NT2/D1 (cell line): Measurements from ENCODE around the gene NDRG4.

Experiments
- YY1 ChIP-seq: IDR thresholded peaks from 2 replicates; pipeline ENCODE4 v1.6.1; 2011; ENCODE audit not compliant: insufficient read length, insufficient read depth
- ZNF274 ChIP-seq: IDR thresholded peaks from 2 replicates; pipeline ENCODE4 v1.6.1; 2011; ENCODE audit warnings: mild to moderate bottlenecking, low read depth, low read length

- TF ChIP-seq YY1, result no peak
- TF ChIP-seq ZNF274, result no peak
Observed at GRCh38 chr16:58461640-58462039, 38.3 kb upstream of the NDRG4 start.
